ENCODE measurements around the gene SRBD1. TPM values are rescaled to one million over a fixed set of nuclear protein-coding genes. Genes with fewer than 3 reads are reported as not detected.

The SRBD1 gene
- total RNA-seq, 4 donors from 2014 or later = 13.5 to 36.2 (median 26.8) TPM

GRCh38 chr2:45652090-45653031, 41.3 kb upstream of the SRBD1 start:
- H3K9me3 ChIP-seq = no peaks in the 10 kb centered on the region
- no peaks in the 10 kb centered on the region for H3K27me3 ChIP-seq
- peak overlapping the region; percentile 70 to 96 (median 84) for H3K4me3 ChIP-seq
- H3K36me3 ChIP-seq = no peaks in the 10 kb centered on the region
- TF ChIP-seq POLR2A (IDR thresholded peaks at IDR 0.05) (no peak), POLR2AphosphoS5 (IDR thresholded peaks at IDR 0.05) (peak in 2 of 3 donors; percentile 10 to 13), EP300 (IDR thresholded peaks at IDR 0.05; ENCODE audit: low read depth) (no peak)
- TF ChIP-seq, protein P1, sequence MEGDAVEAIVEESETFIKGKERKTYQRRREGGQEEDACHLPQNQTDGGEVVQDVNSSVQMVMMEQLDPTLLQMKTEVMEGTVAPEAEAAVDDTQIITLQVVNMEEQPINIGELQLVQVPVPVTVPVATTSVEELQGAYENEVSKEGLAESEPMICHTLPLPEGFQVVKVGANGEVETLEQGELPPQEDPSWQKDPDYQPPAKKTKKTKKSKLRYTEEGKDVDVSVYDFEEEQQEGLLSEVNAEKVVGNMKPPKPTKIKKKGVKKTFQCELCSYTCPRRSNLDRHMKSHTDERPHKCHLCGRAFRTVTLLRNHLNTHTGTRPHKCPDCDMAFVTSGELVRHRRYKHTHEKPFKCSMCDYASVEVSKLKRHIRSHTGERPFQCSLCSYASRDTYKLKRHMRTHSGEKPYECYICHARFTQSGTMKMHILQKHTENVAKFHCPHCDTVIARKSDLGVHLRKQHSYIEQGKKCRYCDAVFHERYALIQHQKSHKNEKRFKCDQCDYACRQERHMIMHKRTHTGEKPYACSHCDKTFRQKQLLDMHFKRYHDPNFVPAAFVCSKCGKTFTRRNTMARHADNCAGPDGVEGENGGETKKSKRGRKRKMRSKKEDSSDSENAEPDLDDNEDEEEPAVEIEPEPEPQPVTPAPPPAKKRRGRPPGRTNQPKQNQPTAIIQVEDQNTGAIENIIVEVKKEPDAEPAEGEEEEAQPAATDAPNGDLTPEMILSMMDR (IDR thresholded peaks at IDR 0.05) = no peak
- 3% methylated on average over 40 of the region's 53 CpGs; no CpG with 5 or more reads in 1 of the 2 donors for WGBS, 2 donors (ENCODE audit: low coverage in 1 of 2)
- H3K27ac ChIP-seq = peak overlapping the region; percentile 97 to 100 (median 99)
- H3K4me1 ChIP-seq = peaks cover 15 to 41% (median 29%) of the 10 kb centered on the region in 4 donors
- in situ Hi-C loops (cut with MboI; ENCODE audit: low pct_ligation_motif_present in 1 of 4, low pct_unique_long_range_greater_than_20kb in 1 of 4, low sequenced_read_pairs in 3 of 4) = no loop called here
- peak; percentile 42 for DNase-seq
- intact Hi-C loops (cut with DNase I; ENCODE audit: low total_unique reads) = no loop called here

- no peaks in the 10 kb centered on the region for H3K9me3 ChIP-seq
- WGBS, 2 donors (ENCODE audit: low coverage in 1 of 2) = 1% methylated on average over 65 of the region's 66 CpGs; no CpG with 5 or more reads in 1 of the 2 donors
- H3K4me1 ChIP-seq = peaks cover 15 to 41% (median 29%) of the 10 kb centered on the region in 4 donors
- H3K27ac ChIP-seq = peak within 1 kb of the TSS; percentile 97 to 100 (median 99)
- H3K4me3 ChIP-seq = peak within 1 kb of the TSS; percentile 81 to 96 (median 90)
- intact Hi-C loops (cut with DNase I; ENCODE audit: low total_unique reads) (loop anchor here (2.0 kb wide), 1 partner anchor 285 kb away; no protein-coding TSS in a partner anchor), in situ Hi-C loops (cut with MboI; ENCODE audit: low pct_ligation_motif_present in 1 of 4, low pct_unique_long_range_greater_than_20kb in 1 of 4, low sequenced_read_pairs in 3 of 4) (no loop called here)
- DNase-seq = peak; percentile 68
- H3K36me3 ChIP-seq = no peaks in the 10 kb centered on the region
- no peaks in the 10 kb centered on the region for H3K27me3 ChIP-seq
- TF ChIP-seq POLR2A (IDR thresholded peaks at IDR 0.05) (peak; percentile 4), EP300 (IDR thresholded peaks at IDR 0.05; ENCODE audit: low read depth) (no peak), POLR2AphosphoS5 (IDR thresholded peaks at IDR 0.05) (no peak)
- TF ChIP-seq, protein P1 (IDR thresholded peaks at IDR 0.05) = no peak
Measured at GRCh38 chr2:45651415-45652089, 40.5 kb upstream of the SRBD1 start, which contains the start of gene PRKCE. Gene PRKCE (plus strand): TSS chr2:45651675.

- peak overlapping the region; percentile 81 to 96 (median 90) for H3K4me3 ChIP-seq
- 1% methylated on average over 70 of the region's 79 CpGs; no CpG with 5 or more reads in 1 of the 2 donors for WGBS, 2 donors (ENCODE audit: low coverage in 1 of 2)
Measured at GRCh38 chr2:45650851-45651414, 39.9 kb upstream of the SRBD1 start.

More at GRCh38 chr2:45650851-45651414, 39.9 kb upstream of the SRBD1 start:
- Histone ChIP-seq H3K27me3 (no peaks in the 10 kb centered on the region), H3K4me1 (peaks cover 15 to 41% (median 29%) of the 10 kb centered on the region in 4 donors), H3K9me3 (no peaks in the 10 kb centered on the region), H3K36me3 (no peaks in the 10 kb centered on the region), H3K27ac (peak overlapping the region; percentile 97 to 100 (median 99))
- peak; percentile 95 for DNase-seq
- in situ Hi-C loops (cut with MboI; ENCODE audit: low pct_ligation_motif_present in 1 of 4, low pct_unique_long_range_greater_than_20kb in 1 of 4, low sequenced_read_pairs in 3 of 4) (no loop called here), intact Hi-C loops (cut with DNase I; ENCODE audit: low total_unique reads) (loop anchor here (2.0 kb wide), 1 partner anchor 286 kb away; no protein-coding TSS in a partner anchor)
- TF ChIP-seq, protein P1 (IDR thresholded peaks at IDR 0.05) = peak; percentile 16 to 76 (median 39)
- peak; percentile 97 for TF ChIP-seq POLR2AphosphoS5 (IDR thresholded peaks at IDR 0.05)
- peak; percentile 93 for TF ChIP-seq POLR2A (IDR thresholded peaks at IDR 0.05)
- peak; percentile 74 for TF ChIP-seq EP300 (IDR thresholded peaks at IDR 0.05; ENCODE audit: low read depth)

Data from transverse colon (tissue), 4 donors.